GM03348 (cell line): ENCODE data around the gene SULT2A1.
"Not testable (repeated sequence)": the region's sequence is repeated elsewhere in the genome, so short reads cannot be mapped to it uniquely, and the experiment has no call there.

Experiments
- DNase-seq: peaks from one replicate; pipeline ENCODE4 v3.0.0; 2012; ENCODE audit warnings: low spot score

Gene SULT2A1

GRCh38 chr19:47860602-47861297, 25.4 kb downstream of the SULT2A1 start:
- DNase-seq: no peak

- DNase-seq: not testable (repeated sequence)
These were observed 26.3 kb downstream of the SULT2A1 start for GRCh38 chr19:47859838-47860237.

- not testable (repeated sequence) for DNase-seq
These were observed 27.3 kb downstream of the SULT2A1 start, which contains the start of gene TPRX2 for GRCh38 chr19:47858646-47859285. TPRX2 (plus strand) TSS chr19:47859235; CDS start chr19:47859247, 12 bp downstream.

GRCh38 chr19:47858231-47858630, 27.9 kb downstream of the SULT2A1 start:
- DNase-seq: not testable (repeated sequence)

GRCh38 chr19:47854459-47854858, 31.7 kb downstream of the SULT2A1 start:
- DNase-seq: no peak

- no peak for DNase-seq
These were observed 33.1 kb downstream of the SULT2A1 start for GRCh38 chr19:47853003-47853402.

GRCh38 chr19:47848823-47849473, 37.2 kb downstream of the SULT2A1 start:
- DNase-seq: no peak

GRCh38 chr19:47848425-47848822, 37.7 kb downstream of the SULT2A1 start:
- DNase-seq: no peak

- DNase-seq: no peak
These were observed 43.2 kb downstream of the SULT2A1 start for GRCh38 chr19:47842941-47843340.

GRCh38 chr19:47839913-47840312, 46.2 kb downstream of the SULT2A1 start:
- no peak for DNase-seq

GRCh38 chr19:47839411-47839810, 46.7 kb downstream of the SULT2A1 start:
- no peak for DNase-seq

- no peak for DNase-seq
These were observed 50.1 kb downstream of the SULT2A1 start for GRCh38 chr19:47836038-47836437.

- DNase-seq: no peak
These were observed 53.4 kb downstream of the SULT2A1 start for GRCh38 chr19:47832723-47833122.

- DNase-seq: no peak
These were observed 59.3 kb downstream of the SULT2A1 start for GRCh38 chr19:47826800-47827199.

GRCh38 chr19:47824396-47824795, 61.7 kb downstream of the SULT2A1 start:
- DNase-seq: no peak

GRCh38 chr19:47821460-47822020, 64.6 kb downstream of the SULT2A1 start, which contains the start of gene CRX:
CRX (plus strand) TSS chr19:47821937; CDS start chr19:47834444, 12,507 bp downstream.
- no peak for DNase-seq
